Aorta (tissue), 5 donors: ENCODE data around the gene CLEC18C. TPM values are rescaled to one million over a fixed set of nuclear protein-coding genes. Genes with fewer than 3 reads are reported as not detected.
"Not testable (repeated sequence)": the region's sequence is repeated elsewhere in the genome, so short reads cannot be mapped to it uniquely, and the experiment has no call there.

Source experiments
- ATAC-seq: fragments of 200-7000 bp; cut with Tn5 transposase; one replicate; pipeline ENCODE4 v1.9.1; 2022; ENCODE audit warnings: moderate library complexity; ENCODE audit not compliant: low FRiP score
- DNase-seq, 2 donors: peaks; one replicate each; pipeline ENCODE4 v3.0.0-alpha.2; 2020
- H3K27ac ChIP-seq, 2 donors: one replicate each; pipeline ENCODE4 v1.5.1; 2013; ENCODE audit warnings: low read length in 2 of 2, mild to moderate bottlenecking in 2 of 2, moderate library complexity in 2 of 2, control low read depth in 1 of 2, inconsistent platforms in 1 of 2, low read depth in 1 of 2
- H3K27me3 ChIP-seq, 2 donors: one replicate each; pipeline ENCODE4 v1.6.1; 2013; ENCODE audit warnings: control low read depth in 1 of 2, low read length in 1 of 2, mild to moderate bottlenecking in 1 of 2, moderate library complexity in 1 of 2; ENCODE audit not compliant: insufficient read depth in 2 of 2, control insufficient read depth in 1 of 2
- H3K36me3 ChIP-seq, 2 donors: one replicate each; pipeline ENCODE4 v1.6.1; 2013; ENCODE audit warnings: control low read depth in 1 of 2, low read length in 1 of 2, mild to moderate bottlenecking in 1 of 2; ENCODE audit not compliant: insufficient read depth in 2 of 2, control insufficient read depth in 1 of 2
- H3K4me1 ChIP-seq, 2 donors: one replicate each; pipeline ENCODE4 v1.6.1; 2013; ENCODE audit warnings: low read length in 2 of 2, control low read depth in 1 of 2, mild to moderate bottlenecking in 1 of 2, moderate library complexity in 1 of 2; ENCODE audit not compliant: insufficient read depth in 2 of 2, control insufficient read depth in 1 of 2
- H3K4me3 ChIP-seq, 2 donors: one replicate each; pipeline ENCODE4 v1.5.1; 2013; ENCODE audit warnings: low read length in 2 of 2, control low read depth in 1 of 2, mild to moderate bottlenecking in 1 of 2
- H3K9me3 ChIP-seq: one replicate; pipeline ENCODE4 v1.6.1; 2013; ENCODE audit warnings: mild to moderate bottlenecking, low read length; ENCODE audit not compliant: control insufficient read depth
- WGBS, 2 donors: extraction: QIAGEN DNeasy Blood & Tissue Kit; methylation state at CpG; one replicate each; pipeline ENCODE4 v1.1.7; 2013; 5-methylcytosine and 5-hydroxymethylcytosine counted together
- intact Hi-C, 2 donors: fragments of 100-400 bp; cut with DNase I; formaldehyde crosslinking; loops; one replicate each; pipeline versions ENCODE4 v1.14.2 to v1.15.0; 2022
- long read RNA-seq, 2 donors: library from polyadenylated mRNA; unstranded; transcript quantifications; one replicate each; pipeline ENCODE4 v2.0.0, GENCODE V29; 2020 to 2021
- polyA plus RNA-seq, 2 donors: library from polyadenylated mRNA; stranded (reverse); fragments of 200-250 nt; gene quantifications; one replicate each; pipeline ENCODE4 v1.2.3, GENCODE V29; 2013
- total RNA-seq, 2 donors: library from RNA; stranded (reverse); fragmentation: NEBNext Ultra II Directional; extraction: Animal tissue kit (Norgen Biotek cat#: 25700); gene quantifications; one replicate each; pipeline ENCODE4 v1.2.1, GENCODE V29; 2021
- donor health status: healthy with polysubstance abuse.
- donor health status: Bipolar disorder and iron deficiency.
- donor health status: DM: no; HTN: no; CAD: no.
- donor health status: DM: no; HTN: no; CAD: no.
- donor health status: DM: yes; HTN: yes; CAD: no.

CLEC18C gene
- total RNA-seq: 1 to 10 TPM; 1.1 to 1.3 TPM
- polyA plus RNA-seq: under 1 TPM; 0.08 to 0.88 TPM
- long read RNA-seq, donor 1, partial matches to known transcripts: 0 of 1 reads
- long read RNA-seq, donor 1, other reads (novel, unspliced or antisense): 1 of 1 reads
- long read RNA-seq, donor 2: 0 reads

GRCh38 chr16:70173212-70173837 is at the start of gene CLEC18C:
Gene CLEC18C, plus strand, starts transcription at chr16:70173787. Its CDS starts 492 bp downstream, at chr16:70174279.
- ATAC-seq: not testable (repeated sequence)

GRCh38 chr16:70123822-70124221 is 49.8 kb upstream of the CLEC18C start:
- H3K36me3 ChIP-seq: peaks cover 0 to 14% of the 10 kb centered on the region in 2 donors
- ATAC-seq: not testable (repeated sequence)

More at GRCh38 chr16:70173212-70173837, at the start of gene CLEC18C:
- peak in 1 of 2 donors; percentile 45 for DNase-seq
- WGBS, 2 donors: 73 to 80% methylated on average over 13 to 19 of the region's 21 CpGs
- H3K9me3 ChIP-seq, H3K36me3 ChIP-seq, H3K27ac ChIP-seq, H3K27me3 ChIP-seq, intact Hi-C loops, H3K4me1 ChIP-seq, H3K4me3 ChIP-seq: not testable (repeated sequence)

GRCh38 chr16:70126226-70126625 is 47.4 kb upstream of the CLEC18C start:
- H3K4me3 ChIP-seq: not testable (repeated sequence)

More at GRCh38 chr16:70123822-70124221, 49.8 kb upstream of the CLEC18C start:
- H3K4me3 ChIP-seq, DNase-seq, intact Hi-C loops, H3K27ac ChIP-seq, H3K27me3 ChIP-seq, H3K4me1 ChIP-seq, H3K9me3 ChIP-seq: not testable (repeated sequence)
- WGBS, 2 donors: 89 to 92% methylated on average over 14 of the region's 14 CpGs

GRCh38 chr16:70127706-70128105 is 45.9 kb upstream of the CLEC18C start:
- WGBS, 2 donors: 67 to 77% methylated on average over 5 of the region's 5 CpGs
- H3K27ac ChIP-seq, H3K4me3 ChIP-seq, DNase-seq, H3K9me3 ChIP-seq, intact Hi-C loops, H3K27me3 ChIP-seq, H3K4me1 ChIP-seq, ATAC-seq: not testable (repeated sequence)
- peaks cover 6 to 15% of the 10 kb centered on the region in 2 donors for H3K36me3 ChIP-seq

More at GRCh38 chr16:70126226-70126625, 47.4 kb upstream of the CLEC18C start:
- DNase-seq, ATAC-seq, H3K27me3 ChIP-seq, H3K9me3 ChIP-seq, intact Hi-C loops, H3K27ac ChIP-seq, H3K4me1 ChIP-seq: not testable (repeated sequence)
- H3K36me3 ChIP-seq: peaks cover 6 to 14% of the 10 kb centered on the region in 2 donors
- WGBS, 2 donors: 88 to 95% methylated on average over 11 of the region's 11 CpGs

- H3K27me3 ChIP-seq, H3K27ac ChIP-seq, H3K9me3 ChIP-seq, H3K4me3 ChIP-seq, ATAC-seq, H3K4me1 ChIP-seq, intact Hi-C loops: not testable (repeated sequence)
- peak in 1 of 2 donors; percentile 69 for DNase-seq
- 88 to 92% methylated on average over 5 to 6 of the region's 10 CpGs for WGBS, 2 donors
- H3K36me3 ChIP-seq: peaks cover 6 to 14% of the 10 kb centered on the region in 2 donors
Observed at GRCh38 chr16:70128844-70129243, 44.7 kb upstream of the CLEC18C start.

GRCh38 chr16:70135796-70136195 is 37.8 kb upstream of the CLEC18C start:
- H3K4me1 ChIP-seq, intact Hi-C loops, H3K4me3 ChIP-seq, ATAC-seq, H3K36me3 ChIP-seq, H3K27ac ChIP-seq, H3K27me3 ChIP-seq, H3K9me3 ChIP-seq: not testable (repeated sequence)
- peak in 1 of 2 donors; percentile 75 for DNase-seq
- 92 to 93% methylated on average over 8 of the region's 8 CpGs for WGBS, 2 donors

GRCh38 chr16:70136595-70136994 is 37.0 kb upstream of the CLEC18C start:
- DNase-seq: peak in 1 of 2 donors; percentile 20
- H3K36me3 ChIP-seq, H3K4me1 ChIP-seq, H3K27ac ChIP-seq, H3K4me3 ChIP-seq, ATAC-seq, H3K27me3 ChIP-seq, intact Hi-C loops, H3K9me3 ChIP-seq: not testable (repeated sequence)
- WGBS, 2 donors: 41 to 47% methylated on average over 2 of the region's 2 CpGs

- H3K36me3 ChIP-seq, H3K9me3 ChIP-seq, H3K27me3 ChIP-seq, H3K4me1 ChIP-seq, ATAC-seq, H3K4me3 ChIP-seq, intact Hi-C loops, H3K27ac ChIP-seq: not testable (repeated sequence)
- DNase-seq: peak in 1 of 2 donors; percentile 68
- 94 to 95% methylated on average over 10 of the region's 10 CpGs for WGBS, 2 donors
Observed at GRCh38 chr16:70142739-70143138, 30.8 kb upstream of the CLEC18C start.
